ENCODE measurements around the gene EAF1.
"Not testable (repeated sequence)": the region's sequence is repeated elsewhere in the genome, so short reads cannot be mapped to it uniquely, and the experiment has no call there.

- TF ChIP-seq, protein P1, sequence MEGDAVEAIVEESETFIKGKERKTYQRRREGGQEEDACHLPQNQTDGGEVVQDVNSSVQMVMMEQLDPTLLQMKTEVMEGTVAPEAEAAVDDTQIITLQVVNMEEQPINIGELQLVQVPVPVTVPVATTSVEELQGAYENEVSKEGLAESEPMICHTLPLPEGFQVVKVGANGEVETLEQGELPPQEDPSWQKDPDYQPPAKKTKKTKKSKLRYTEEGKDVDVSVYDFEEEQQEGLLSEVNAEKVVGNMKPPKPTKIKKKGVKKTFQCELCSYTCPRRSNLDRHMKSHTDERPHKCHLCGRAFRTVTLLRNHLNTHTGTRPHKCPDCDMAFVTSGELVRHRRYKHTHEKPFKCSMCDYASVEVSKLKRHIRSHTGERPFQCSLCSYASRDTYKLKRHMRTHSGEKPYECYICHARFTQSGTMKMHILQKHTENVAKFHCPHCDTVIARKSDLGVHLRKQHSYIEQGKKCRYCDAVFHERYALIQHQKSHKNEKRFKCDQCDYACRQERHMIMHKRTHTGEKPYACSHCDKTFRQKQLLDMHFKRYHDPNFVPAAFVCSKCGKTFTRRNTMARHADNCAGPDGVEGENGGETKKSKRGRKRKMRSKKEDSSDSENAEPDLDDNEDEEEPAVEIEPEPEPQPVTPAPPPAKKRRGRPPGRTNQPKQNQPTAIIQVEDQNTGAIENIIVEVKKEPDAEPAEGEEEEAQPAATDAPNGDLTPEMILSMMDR (IDR thresholded peaks at IDR 0.05; ENCODE audit: insufficient read depth, low read length, poor library complexity, severe bottlenecking): not testable (repeated sequence)
- TF ChIP-seq EZH2phosphoT487 (conservative IDR thresholded peaks at IDR 0.05; ENCODE audit: low read length): not testable (repeated sequence)
Observed at GRCh38 chr3:15410966-15411365, 16.4 kb upstream of the EAF1 start.

All from SU-DHL-6 (cell line).